Sigmoid colon (tissue), 7 donors: ENCODE results near the gene GRK6. TPM values are rescaled to one million over a fixed set of nuclear protein-coding genes. Genes with fewer than 3 reads are reported as not detected.
A peak's percentile ranks its signal among the peaks of the same experiment; 100 is the strongest.

ENCODE experiments used
- DNase-seq: peaks from one replicate; pipeline ENCODE4 v3.0.0-alpha.2; 2019
- H3K27ac ChIP-seq, 4 donors: fragments of 200-600 bp; sonication (generic); one replicate each; pipeline ENCODE4 v1.5.1; 2016 to 2019; ENCODE audit warnings: mild to moderate bottlenecking in 1 of 4
- H3K27me3 ChIP-seq, 3 donors: fragments of 200-600 bp; sonication (generic); one replicate each; pipeline ENCODE4 v1.5.1; 2019; ENCODE audit warnings: mild to moderate bottlenecking in 1 of 3
- H3K36me3 ChIP-seq, 4 donors: fragments of 200-600 bp; sonication (generic); one replicate each; pipeline ENCODE4 v1.5.1; 2016 to 2019
- H3K4me1 ChIP-seq, 4 donors: fragments of 200-600 bp; sonication (generic); one replicate each; pipeline ENCODE4 v1.5.1; 2017 to 2019
- H3K4me3 ChIP-seq, 4 donors: fragments of 200-600 bp; sonication (generic); one replicate each; pipeline ENCODE4 v1.5.1; 2017 to 2019; ENCODE audit warnings: mild to moderate bottlenecking in 2 of 4, moderate library complexity in 1 of 4
- H3K9me3 ChIP-seq, 4 donors: fragments of 200-600 bp in 3 of 4; sonication (generic) in 3 of 4; one replicate each; pipeline versions ENCODE4 v1.5.1 to v1.6.1; 2013 to 2019
- CTCF ChIP-seq, 4 experiments: fragments of 450-650 bp in 3 of 4; fragments of 200-600 bp in 1 of 4; IDR thresholded peaks; one replicate each; pipeline ENCODE4 v1.5.1; 2016 to 2019; ENCODE audit warnings: antibody characterized with exemption in 4 of 4, mild to moderate bottlenecking in 3 of 4, moderate library complexity in 2 of 4
- EP300 ChIP-seq, 4 donors: sonication (generic); formaldehyde crosslinking; IDR thresholded peaks; one replicate each; pipeline ENCODE4 v1.6.1; 2017; ENCODE audit warnings: antibody characterized with exemption in 4 of 4
- POLR2A ChIP-seq, 2 donors: fragments of 450-650 bp; IDR thresholded peaks; one replicate each; pipeline ENCODE4 v1.6.1; 2016; ENCODE audit warnings: antibody characterized with exemption in 2 of 2, mild to moderate bottlenecking in 2 of 2, moderate library complexity in 2 of 2
- POLR2AphosphoS5 ChIP-seq, 4 donors: sonication (generic); formaldehyde crosslinking; IDR thresholded peaks; one replicate each; pipeline ENCODE4 v1.6.1; 2017; ENCODE audit warnings: antibody characterized with exemption in 4 of 4
- WGBS, 2 donors: extraction: QIAGEN DNeasy Blood & Tissue Kit; methylation state at CpG; one replicate each; pipeline ENCODE4 v1.1.7; 2013; 5-methylcytosine and 5-hydroxymethylcytosine counted together
- intact Hi-C: fragments of 100-400 bp; cut with DNase I; formaldehyde crosslinking; loops from one replicate; pipeline ENCODE4 v1.15.1; 2023
- polyA plus RNA-seq, 3 donors: library from polyadenylated mRNA; stranded (reverse); fragments of 200-250 nt; gene quantifications; one replicate each; pipeline ENCODE4 v1.2.3, GENCODE V29; 2013
- total RNA-seq, 4 donors: library from RNA; depleted of rRNA; stranded (reverse); fragments of >200 nt; gene quantifications; one replicate each; pipeline ENCODE4 v1.1.0, GENCODE V29; 2016
- donor health status: healthy with polysubstance abuse.
- donor health status: Bipolar disorder and iron deficiency.
- donor health status: healthy.

GRK6 gene
- total and polyA plus RNA-seq, 7 donors = 16.5 to 47.9 (median 21.9) TPM

- Histone ChIP-seq H3K4me3 (peak overlapping the region in 3 of 4 donors; percentile 77 to 92 (median 83)), H3K9me3 (no peaks in the 10 kb centered on the region), H3K27me3 (no peaks in the 10 kb centered on the region), H3K36me3 (no peaks in the 10 kb centered on the region), H3K27ac (peak overlapping the region; percentile 95 to 99 (median 96)), H3K4me1 (peaks cover 0 to 94% (median 90%) of the 10 kb centered on the region in 4 donors)
- DNase-seq = peak; percentile 72
- no peak for TF ChIP-seq POLR2A (IDR thresholded peaks at IDR 0.05)
- no peak for TF ChIP-seq EP300 (IDR thresholded peaks at IDR 0.05)
- no peak for TF ChIP-seq CTCF (IDR thresholded peaks at IDR 0.05)
- TF ChIP-seq POLR2AphosphoS5 (IDR thresholded peaks at IDR 0.05) = no peak
- 48 to 60% methylated on average over 7 of the region's 7 CpGs for WGBS, 2 donors
- intact Hi-C loops = no loop called here
Measured at GRCh38 chr5:177474002-177474476, 47.6 kb downstream of the GRK6 start.

GRCh38 chr5:177474846-177475562 is 48.5 kb downstream of the GRK6 start:
- Histone ChIP-seq H3K4me3 (no peak overlapping the region), H3K4me1 (peaks cover 0 to 94% (median 90%) of the 10 kb centered on the region in 4 donors), H3K27me3 (no peaks in the 10 kb centered on the region), H3K27ac (peak overlapping the region; percentile 95 to 99 (median 96)), H3K9me3 (no peaks in the 10 kb centered on the region), H3K36me3 (no peaks in the 10 kb centered on the region)
- 48 to 58% methylated on average over 4 of the region's 4 CpGs for WGBS, 2 donors
- no peak for DNase-seq
- intact Hi-C loops = no loop called here
- TF ChIP-seq POLR2AphosphoS5 (IDR thresholded peaks at IDR 0.05) (peak in 2 of 4 donors; percentile 0 to 30), EP300 (IDR thresholded peaks at IDR 0.05) (no peak)

- no peak for DNase-seq
- Histone ChIP-seq H3K27ac (peak overlapping the region; percentile 95 to 99 (median 96)), H3K27me3 (no peaks in the 10 kb centered on the region), H3K9me3 (no peaks in the 10 kb centered on the region), H3K4me1 (peaks cover 0 to 92% (median 90%) of the 10 kb centered on the region in 4 donors), H3K36me3 (no peaks in the 10 kb centered on the region), H3K4me3 (no peak overlapping the region)
- TF ChIP-seq POLR2AphosphoS5 (IDR thresholded peaks at IDR 0.05) (peak in 2 of 4 donors; percentile 47 to 66), POLR2A (IDR thresholded peaks at IDR 0.05) (no peak)
- intact Hi-C loops = no loop called here
- WGBS, 2 donors = 72 to 78% methylated on average over 11 of the region's 11 CpGs
Measured at GRCh38 chr5:177475563-177476427, 49.3 kb downstream of the GRK6 start.

- DNase-seq = peak; percentile 95
- peaks cover 0 to 92% (median 90%) of the 10 kb centered on the region in 4 donors for H3K4me1 ChIP-seq
- H3K27me3 ChIP-seq = no peaks in the 10 kb centered on the region
- no peaks in the 10 kb centered on the region for H3K9me3 ChIP-seq
- intact Hi-C loops = no loop called here
- peaks cover 0 to 6% (median 3%) of the 10 kb centered on the region in 4 donors for H3K36me3 ChIP-seq
- H3K4me3 ChIP-seq = no peak overlapping the region
- peak overlapping the region; percentile 95 to 99 (median 96) for H3K27ac ChIP-seq
- peak in 1 of 4 donors; percentile 10 for TF ChIP-seq EP300 (IDR thresholded peaks at IDR 0.05)
- TF ChIP-seq POLR2AphosphoS5 (IDR thresholded peaks at IDR 0.05) = peak; percentile 59 to 82 (median 74)
- TF ChIP-seq POLR2A (IDR thresholded peaks at IDR 0.05) = no peak
- WGBS, 2 donors = 79 to 83% methylated on average over 18 of the region's 18 CpGs
Measured at GRCh38 chr5:177476531-177477233, 50.2 kb downstream of the GRK6 start.

- H3K4me3 ChIP-seq = no peak overlapping the region
- H3K27ac ChIP-seq = peak overlapping the region; percentile 95 to 99 (median 96)
- peaks cover 0 to 14% (median 5%) of the 10 kb centered on the region in 4 donors for H3K36me3 ChIP-seq
- no peaks in the 10 kb centered on the region for H3K9me3 ChIP-seq
- no peaks in the 10 kb centered on the region for H3K27me3 ChIP-seq
- no peak for TF ChIP-seq CTCF (IDR thresholded peaks at IDR 0.05)
- TF ChIP-seq EP300 (IDR thresholded peaks at IDR 0.05) = no peak
- peak in 2 of 4 donors; percentile 49 to 60 for TF ChIP-seq POLR2AphosphoS5 (IDR thresholded peaks at IDR 0.05)
- no peak for TF ChIP-seq POLR2A (IDR thresholded peaks at IDR 0.05)
- peaks cover 0 to 93% (median 89%) of the 10 kb centered on the region in 4 donors for H3K4me1 ChIP-seq
- 94% methylated on average over 13 of the region's 13 CpGs for WGBS, 2 donors
- intact Hi-C loops = no loop called here
- no peak for DNase-seq
Measured at GRCh38 chr5:177477701-177478477, 51.4 kb downstream of the GRK6 start.
